NCI-H2227 treated with DMSO at 0.1 percent for 48 hours (cell line): Measurements from ENCODE around the gene BCAS3.
A peak's percentile ranks its signal among the peaks of the same experiment; 100 is the strongest.

ENCODE experiments used
- DNase-seq: peaks from one replicate; lab custom pipeline; 2025; lab: John Stamatoyannopoulos, UW

BCAS3 gene

DNA sequence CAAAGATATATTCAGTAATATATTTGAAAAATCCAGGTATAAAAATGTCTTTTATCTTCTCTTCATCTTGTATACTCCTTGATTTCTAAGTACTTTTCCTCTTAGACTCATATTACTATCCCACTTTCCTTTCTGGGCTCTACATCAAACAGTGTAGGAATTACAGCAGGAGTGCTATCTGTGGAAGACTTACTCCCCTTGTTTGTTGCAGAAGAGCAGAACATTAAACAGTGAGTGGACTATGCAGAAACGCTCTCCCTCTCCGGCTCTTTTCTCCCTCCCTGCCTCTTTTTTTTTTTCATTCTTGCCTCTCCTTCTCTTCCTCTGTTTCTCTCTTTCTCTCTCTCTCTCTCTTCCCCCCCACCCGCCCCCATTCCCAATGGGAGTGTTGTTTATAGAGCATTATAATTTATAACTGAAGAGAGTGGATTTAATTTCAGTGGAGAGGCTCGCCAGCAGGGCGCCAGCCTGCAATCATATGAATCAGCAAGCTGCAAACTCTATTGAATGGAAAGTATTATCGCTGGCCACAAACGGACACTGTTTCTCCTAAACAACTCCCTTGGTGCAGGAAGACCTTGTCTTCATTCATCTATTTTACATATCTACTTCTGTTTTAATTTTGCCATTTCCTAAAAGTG lies 479.7 kb downstream of the BCAS3 start:
- DNase-seq, result peak; percentile 85

DNA sequence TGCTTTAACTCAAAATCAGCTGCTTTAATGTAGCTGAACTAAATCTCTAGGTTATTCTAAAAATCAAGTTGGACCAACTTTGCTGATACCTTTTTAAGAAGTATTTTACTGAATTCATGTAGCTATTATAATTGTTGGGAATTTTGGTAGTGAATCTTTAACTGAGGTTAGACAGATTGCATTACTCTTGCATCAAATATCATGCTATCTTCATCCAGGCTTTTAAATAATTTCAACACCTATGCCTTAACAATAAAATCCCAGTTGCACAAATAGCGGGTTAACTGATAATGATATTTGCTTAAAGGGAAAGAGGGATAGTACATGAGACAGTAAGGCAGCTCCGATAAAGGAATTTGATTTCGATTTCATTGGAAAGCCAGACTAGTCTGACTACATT lies 480.7 kb downstream of the BCAS3 start:
- DNase-seq, result no peak

DNA sequence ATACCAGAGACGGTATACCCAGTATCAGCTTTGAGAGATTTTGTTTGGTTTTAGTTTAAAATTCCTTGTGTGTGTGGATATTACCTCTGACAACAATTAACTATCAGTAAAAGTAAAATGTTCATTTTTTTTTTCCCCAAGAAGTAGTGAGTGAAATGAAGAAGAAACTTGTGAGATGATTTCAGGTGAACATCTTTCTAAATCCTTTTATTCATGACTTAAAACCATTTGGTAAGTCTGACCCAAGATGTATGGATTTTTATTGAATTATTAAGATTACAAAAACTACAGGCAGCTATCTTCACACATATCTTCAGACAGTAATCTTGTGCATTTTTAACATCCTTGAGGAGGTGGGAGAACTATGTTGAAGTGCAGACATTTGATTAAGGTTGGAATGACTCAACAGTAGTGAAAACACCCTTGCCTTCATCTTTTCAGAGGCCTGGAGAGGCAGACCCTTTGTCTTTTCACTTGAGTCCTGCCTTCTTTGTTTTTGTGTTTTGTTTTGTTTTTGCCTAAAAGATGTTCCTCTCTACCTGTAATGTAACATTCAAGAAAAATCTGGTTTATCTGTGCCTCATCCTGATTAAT lies 481.7 kb downstream of the BCAS3 start:
- DNase-seq, result no peak

DNA sequence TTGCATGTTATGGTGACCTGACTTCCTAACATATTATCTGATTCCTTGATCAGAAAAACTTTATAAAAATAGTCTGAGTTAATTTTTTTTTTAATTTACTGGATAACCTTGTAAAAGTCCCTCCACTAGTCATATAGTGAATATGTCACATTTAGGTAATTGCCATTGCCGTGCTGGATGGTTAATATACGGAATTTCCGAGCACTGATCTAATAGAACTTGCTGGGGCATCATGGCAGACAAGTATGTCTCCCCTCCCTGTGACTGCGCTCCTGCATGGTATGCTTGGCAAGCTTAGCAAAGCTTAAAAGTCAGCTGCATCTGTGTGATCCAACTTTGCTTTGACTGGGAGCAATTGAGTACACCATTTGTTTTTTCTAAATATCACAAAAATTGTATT lies 482.6 kb downstream of the BCAS3 start:
- no peak for DNase-seq

DNA sequence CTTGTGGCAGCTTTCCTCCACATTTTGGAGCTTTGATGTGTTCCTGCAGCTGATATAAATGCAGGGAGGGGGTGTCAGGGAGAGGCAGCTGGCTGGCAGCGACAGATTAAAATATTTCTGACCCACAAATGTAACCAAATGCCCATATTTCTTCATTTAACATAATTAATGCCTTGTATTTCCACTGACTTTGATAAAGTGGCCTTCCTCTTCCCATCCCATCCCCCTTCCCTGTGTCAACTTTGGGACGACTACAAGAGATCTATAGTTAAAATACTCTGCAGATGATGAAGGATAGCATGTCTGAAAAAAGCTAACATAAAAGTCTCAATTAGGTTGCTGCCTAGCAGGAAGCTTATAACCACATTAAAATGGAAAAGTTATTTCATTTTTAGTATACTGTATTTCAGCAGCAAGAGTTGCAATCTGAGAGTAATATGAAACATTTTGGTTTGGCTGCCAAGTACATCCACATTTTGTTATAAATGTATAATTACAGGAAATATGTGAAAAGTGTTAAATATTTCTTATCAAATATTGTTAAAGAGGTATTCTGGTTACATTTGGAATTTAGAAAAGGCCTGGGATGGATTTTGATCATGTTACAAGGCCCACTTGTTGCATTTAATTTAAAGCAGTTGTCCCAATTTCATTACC lies 483.3 kb downstream of the BCAS3 start:
- no peak for DNase-seq

DNA sequence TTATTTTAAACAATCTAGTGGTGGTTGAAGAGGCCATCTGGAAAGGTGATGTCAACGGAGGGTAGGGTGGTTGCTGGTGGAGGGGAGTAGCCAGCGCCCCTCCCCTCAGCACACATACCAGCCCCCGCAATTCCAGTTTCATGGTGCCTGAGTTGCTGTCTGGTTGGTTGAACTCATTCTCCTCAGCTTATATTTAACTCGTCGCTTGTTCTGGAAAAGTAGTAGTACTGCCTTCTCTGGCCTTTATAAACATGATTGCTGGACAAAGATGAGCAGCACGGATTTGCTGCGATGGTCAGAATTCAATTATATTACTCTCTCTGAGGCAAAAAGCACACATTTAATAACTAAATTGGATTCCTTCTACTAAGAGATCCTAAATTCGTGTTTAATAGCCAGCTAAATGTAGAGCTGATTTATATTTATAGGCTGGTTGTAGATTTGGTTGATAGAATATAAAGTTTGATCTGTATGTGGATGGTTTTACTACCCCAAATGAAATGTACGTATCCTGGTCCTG lies 484.0 kb downstream of the BCAS3 start:
- no peak for DNase-seq

DNA sequence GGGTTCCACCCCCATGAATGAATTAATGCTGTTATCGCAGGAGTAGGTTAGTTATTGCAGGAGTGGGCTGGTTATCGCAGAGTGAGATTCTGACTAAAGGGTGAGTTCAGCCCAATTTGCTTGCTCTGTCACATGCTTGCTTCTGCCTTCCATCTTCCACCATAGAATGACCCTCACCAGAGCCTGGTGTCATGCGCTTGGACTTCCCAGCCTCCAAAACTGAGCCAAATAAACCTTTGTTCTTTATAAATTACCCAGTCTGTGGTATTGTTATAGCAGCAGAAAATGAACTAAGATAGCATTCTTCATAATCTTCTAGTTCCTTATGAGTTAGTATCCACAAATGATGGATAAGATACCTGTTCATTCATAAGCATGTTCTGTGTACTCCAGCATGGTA lies 486.9 kb downstream of the BCAS3 start:
- DNase-seq, result no peak

DNA sequence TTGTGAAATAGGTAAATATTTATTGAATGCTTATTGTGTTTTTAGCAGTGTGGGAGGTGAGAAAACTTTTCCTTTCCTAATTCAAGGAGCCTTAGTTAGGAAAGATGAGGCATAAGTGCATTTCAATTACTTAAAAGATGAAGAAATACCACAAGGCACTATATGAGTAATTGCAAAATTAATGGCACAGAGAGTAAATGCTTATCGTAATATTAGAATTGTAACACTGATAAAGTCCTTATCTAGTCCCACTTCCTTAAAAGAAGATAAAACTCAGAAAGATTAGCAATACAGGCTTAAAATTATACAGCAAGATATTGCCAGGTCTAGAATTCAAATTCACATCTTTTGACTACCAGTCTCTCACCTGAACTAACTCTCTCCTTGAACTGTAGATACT lies 489.4 kb downstream of the BCAS3 start:
- DNase-seq, result no peak

DNA sequence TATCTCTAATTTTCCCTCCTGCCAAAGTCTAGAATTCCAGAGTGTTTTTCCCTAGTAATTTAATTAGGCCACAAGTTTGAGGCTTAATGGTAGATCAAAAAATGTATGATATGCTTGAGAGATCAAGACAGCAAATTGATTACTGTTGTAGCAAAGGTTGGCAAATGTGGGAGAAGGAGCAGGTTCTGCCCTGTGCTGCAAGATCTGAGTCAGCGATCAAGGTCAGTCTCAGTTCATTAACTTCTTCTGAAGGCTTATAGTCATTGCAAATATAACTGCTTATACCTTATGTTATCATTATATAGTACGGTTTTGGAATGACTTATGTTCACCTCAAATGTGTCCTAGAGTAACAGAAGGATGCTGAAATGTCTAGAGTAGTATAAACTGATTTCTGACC lies 490.9 kb downstream of the BCAS3 start:
- DNase-seq, result no peak

DNA sequence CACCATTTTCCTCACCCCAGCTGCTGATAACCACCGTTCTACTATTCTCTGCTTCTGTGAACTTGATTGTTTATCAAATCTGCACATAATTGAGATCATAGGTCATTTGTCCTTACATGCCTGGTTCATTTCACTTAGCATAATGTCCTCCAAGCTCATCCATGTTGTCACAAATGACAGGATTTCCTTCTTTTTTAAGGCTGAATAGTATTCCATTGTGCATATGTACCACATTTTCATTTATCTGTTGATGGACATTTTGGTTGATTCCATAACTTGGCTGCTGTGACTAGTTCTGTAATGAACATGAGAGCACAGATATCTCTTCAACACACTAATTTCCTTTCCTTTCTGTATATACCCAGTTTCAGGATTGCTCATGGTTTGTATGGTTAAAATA lies 496.7 kb downstream of the BCAS3 start:
- no peak for DNase-seq

DNA sequence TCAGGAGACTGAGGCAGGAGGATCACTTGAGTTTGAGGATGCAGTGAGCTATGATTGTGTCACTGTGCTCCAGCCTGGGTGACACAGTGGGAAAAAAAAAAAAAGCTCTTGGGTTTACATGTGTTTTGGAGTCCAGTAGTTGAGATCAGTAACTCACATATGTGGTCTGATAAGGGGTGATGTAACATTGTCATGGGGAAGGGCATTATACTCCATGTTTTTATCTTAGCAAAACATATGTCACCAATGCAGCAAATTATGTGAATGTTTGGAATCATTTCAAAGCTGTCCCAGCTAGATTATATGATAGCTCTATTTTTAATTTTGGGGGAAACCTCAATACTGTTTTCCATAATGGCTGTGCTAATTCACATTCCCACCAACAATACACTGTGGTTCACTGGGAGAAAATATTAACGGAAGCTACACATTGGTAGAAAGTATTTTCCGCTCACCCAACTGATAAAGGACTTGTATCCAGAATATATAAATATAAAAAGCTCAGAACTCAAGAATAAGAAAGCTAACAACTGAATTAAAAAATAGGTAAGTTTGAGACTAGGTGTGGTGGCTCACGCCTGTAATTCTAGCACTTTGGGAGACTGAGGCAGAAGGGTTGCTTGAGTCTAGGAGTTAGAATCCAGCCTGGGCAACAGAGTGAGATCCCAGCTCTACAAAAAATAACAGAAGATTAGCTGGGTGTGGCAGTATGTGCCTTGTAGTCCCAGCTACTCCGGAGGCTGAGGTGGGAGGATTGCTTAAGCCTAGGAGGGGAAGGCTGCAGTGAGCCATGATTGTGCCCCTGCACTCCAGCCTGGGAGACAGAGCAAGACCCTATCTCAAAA lies 497.9 kb downstream of the BCAS3 start:
- no peak for DNase-seq

DNA sequence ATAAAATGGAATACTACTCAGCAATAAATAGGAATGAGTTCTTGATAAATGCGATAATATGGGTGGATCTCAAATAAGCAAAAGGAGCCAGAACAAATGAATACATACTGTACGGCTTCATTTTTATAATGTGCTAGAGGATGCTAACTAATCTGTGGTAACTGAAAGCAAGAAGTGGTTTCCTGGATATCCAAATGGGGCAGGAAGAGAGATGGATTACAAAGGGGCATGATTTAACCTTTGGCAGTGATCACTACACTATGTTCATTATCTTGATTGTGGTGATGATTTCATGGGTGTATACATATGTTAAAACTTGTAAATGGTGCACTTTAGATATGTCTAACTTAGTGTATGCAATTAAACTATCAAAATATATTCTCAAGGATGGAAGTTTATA lies 499.7 kb downstream of the BCAS3 start:
- DNase-seq, result no peak

DNA sequence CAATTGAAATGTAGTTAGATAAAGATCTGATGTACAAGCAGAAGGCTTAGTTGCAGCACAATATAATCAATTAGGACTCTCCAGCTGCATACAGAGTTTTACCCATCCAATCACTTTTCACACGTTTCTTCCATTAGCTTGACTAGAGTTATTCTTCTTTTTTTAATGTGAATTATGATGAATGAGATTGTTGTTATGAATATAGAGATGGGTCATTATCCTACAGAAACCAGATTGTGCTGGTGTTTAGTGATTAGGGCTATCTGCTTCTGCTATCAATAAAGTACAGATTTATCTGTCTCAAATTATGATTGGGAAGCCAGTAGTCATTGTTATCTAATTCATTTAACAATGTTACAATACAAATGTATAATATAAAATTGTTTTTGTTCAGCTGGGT lies 500.6 kb downstream of the BCAS3 start:
- DNase-seq, result no peak

DNA sequence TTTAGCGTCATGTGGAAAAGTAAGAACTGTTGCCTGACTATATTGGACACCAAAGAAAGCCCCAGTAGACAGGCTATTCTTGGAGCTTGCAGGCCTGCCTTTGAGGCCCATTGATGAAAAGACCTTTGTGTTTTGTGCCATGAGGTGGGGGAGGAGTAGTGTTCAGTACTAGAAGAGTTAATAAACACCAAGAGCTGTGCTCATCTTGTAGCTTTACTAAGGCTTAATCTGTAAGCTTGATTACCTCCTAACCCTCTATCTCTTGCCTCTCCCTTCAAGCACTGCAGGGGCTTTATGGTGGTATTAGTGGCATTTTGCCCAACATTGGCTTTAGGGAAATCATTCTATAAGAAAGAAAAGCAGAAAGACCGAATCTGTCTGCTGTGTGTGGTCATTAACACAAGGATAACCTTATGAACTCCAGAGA lies 501.7 kb downstream of the BCAS3 start:
- DNase-seq, result no peak

DNA sequence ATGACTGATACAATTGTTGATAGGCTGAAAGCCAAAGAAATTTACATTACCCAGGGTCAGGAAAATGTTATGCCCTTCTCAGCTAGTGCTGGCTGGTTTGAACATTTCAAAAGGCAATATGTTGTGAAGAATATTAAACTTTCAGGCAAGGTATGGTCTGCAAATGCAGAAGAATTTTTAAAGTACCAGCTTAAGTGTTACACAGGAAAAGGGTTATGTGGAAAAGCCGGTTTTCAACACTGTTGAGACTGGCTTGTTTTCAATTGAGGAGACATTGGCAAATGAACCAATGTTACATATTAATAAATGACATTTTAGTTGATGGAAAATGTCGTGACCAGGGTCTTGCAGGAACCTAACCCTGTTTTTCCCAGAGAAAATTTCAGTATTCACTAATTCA lies 506.1 kb downstream of the BCAS3 start:
- no peak for DNase-seq

DNA sequence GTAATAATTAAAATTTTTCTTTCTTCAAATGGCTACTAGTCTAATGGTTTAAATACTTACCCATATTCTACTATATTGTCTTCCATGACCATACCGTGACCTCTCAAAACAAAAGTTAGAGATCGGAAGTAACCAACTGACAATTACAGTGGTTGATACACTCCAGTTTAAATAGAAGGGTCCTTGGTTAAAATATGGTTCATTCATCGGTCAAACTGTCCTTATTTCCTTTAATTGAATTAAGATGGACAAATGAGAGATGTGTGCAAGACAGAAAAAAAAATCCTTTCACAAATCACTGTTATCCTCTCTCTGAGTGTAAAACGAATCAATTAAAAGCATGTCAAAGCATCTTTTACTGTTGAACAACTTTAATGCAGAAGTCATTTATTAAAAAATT lies 507.7 kb downstream of the BCAS3 start:
- no peak for DNase-seq

DNA sequence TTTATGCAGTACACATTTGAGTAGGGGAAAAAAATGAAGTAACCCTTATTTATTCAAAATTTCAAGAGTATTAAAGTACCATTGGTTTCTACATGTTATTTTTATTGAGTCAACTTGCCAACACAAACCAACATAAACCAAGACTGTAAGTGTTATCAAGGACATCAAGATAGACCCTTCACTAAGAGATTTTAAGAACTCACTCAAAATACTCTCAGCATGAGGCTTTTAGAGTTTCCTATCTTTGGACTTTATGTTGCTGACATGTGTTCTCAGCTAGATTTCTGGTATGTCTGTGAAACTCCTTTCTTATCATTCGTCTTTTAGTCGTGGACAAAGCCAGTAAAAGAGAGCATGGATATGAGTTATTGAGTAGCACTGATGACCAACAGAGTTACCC lies 509.4 kb downstream of the BCAS3 start:
- DNase-seq, result no peak

DNA sequence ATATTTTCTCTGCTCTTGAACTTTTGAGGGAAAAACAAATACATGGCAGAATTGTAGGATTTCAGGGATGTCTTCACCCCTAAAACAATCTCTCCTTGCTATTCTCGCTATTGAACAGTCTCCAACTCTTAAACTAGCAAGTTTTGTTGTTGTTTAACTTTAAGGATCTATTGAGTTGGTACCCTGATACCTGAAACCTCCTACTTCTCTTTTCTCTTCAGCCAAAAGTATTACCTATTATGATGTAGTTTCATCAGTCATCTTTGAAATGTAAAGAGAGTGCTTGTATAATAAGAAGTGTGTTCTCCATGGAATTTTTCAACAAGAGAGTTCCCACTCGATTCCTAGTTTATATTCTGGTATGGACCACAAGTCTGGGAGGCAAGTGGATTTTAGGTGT lies 510.4 kb downstream of the BCAS3 start:
- DNase-seq, result no peak

DNA sequence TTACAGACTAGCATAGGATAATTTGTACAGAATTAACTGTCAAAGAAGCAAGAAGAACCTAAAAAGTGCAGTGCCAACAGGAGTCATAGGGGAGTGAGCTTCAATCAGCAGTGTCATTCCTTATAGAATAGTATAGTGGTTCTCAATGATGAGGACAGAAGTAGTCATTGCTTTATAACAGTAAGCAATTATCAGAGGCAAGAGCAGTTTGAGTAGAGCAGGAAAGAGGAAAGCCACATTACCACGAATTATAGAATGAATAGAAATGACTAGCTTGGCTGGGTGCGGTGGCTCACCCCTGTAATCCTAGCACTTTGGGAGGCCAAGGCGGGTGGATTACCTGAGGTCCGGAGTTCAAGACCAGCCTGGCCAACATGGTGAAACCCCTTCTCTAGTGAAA lies 512.3 kb downstream of the BCAS3 start:
- DNase-seq, result no peak

DNA sequence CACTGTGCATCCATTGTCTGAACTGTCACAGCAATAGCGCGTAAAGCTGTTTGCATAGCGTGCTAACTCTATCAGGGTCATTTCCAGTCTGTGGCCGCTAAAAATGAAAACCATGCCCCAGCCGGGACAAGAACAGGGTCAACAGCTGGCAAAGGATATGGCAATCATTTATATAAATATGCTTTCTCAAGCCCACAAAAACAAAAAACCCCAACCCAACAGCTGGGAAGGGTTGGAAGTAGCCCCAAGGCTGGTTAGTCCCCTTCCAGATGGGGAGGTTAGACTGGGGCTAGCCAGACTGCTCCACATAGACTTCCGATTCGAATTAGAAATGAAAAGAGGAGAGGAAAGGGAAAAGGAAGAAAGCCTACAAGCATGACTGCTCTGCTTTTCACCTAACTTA lies 518.7 kb downstream of the BCAS3 start:
- no peak for DNase-seq

DNA sequence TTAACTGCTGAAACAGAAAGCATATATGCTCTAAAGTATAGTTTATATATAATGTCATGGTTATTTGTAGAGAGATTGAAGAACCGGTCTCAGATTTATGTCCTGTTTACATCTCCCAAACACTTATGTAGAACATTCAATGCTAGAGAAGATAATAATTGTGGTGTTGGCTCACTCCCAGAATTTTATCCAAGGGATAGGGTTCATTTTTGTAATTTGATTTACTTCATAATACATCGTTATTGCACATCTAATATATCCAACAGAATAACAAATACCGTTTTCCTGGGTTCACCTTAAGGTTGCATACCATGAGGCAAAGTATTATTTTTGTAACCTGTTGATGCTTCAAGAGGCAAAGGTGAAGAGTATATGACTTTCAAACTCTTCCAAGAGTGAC lies 519.1 kb downstream of the BCAS3 start:
- no peak for DNase-seq

DNA sequence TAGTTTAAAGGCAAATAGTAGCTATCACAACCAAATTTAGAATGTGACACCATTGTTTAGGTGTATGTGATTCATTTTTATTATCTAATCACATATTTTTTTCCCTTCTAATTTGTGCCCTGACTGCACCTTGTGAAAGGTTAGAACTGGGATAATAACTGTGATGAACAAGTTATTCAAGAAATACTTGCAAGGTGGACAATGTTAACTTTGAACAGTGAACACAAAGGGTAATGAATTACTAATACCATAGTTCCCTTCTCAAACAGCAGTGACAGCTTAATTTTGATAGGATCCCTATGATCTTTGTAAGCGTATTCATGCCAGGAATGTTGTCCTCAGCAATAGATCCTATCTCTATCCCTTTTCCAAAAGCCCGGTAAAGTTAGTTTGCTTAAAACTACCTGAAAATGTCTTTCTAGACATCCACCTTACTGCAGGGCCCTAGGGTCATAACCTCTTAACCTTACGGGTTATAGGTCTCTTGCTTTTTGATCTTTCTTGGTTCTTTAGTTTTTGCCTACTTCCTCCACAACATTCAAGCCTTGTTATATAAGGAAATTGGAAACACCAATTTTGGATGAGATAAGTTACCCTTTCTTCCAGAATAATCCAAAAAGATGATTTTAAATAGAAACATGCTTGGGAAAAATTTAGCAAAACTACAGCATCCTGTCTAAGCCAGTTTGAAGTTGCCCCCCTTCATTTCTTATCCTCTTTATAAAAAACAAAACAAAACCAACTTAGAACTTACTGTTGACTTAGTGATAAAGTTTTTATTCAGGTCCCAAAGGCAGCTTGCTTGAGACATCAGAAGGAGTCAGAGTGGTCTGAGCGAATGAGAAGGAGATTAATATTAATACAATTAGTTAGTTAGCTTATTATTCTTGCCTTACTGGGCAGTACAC lies 522.0 kb downstream of the BCAS3 start:
- no peak for DNase-seq
